OCI-M2 (cell line): ENCODE measurements around the gene SLC41A3.
"Not testable (repeated sequence)": the region's sequence is repeated elsewhere in the genome, so short reads cannot be mapped to it uniquely, and the experiment has no call there.

ENCODE experiments used
- DNase-seq: peaks from one replicate; lab custom pipeline; 2025; ENCODE audit not compliant: unreplicated experiment; lab: John Stamatoyannopoulos, UW

SLC41A3 gene

GRCh38 chr3:126083138-126083445, 832 bp downstream of the SLC41A3 start:
- DNase-seq: no peak

- no peak for DNase-seq
Observed at GRCh38 chr3:126082362-126083137, 1.4 kb downstream of the SLC41A3 start.

GRCh38 chr3:126081618-126082361, 2.1 kb downstream of the SLC41A3 start:
- DNase-seq: no peak

GRCh38 chr3:126080970-126081369, 3.0 kb downstream of the SLC41A3 start:
- no peak for DNase-seq

GRCh38 chr3:126078866-126079265, 5.1 kb downstream of the SLC41A3 start:
- DNase-seq: no peak

- no peak for DNase-seq
Observed at GRCh38 chr3:126077754-126078153, 6.2 kb downstream of the SLC41A3 start.

- no peak for DNase-seq
Observed at GRCh38 chr3:126076140-126076539, 7.8 kb downstream of the SLC41A3 start.

- no peak for DNase-seq
Observed at GRCh38 chr3:126070146-126070545, 13.8 kb downstream of the SLC41A3 start.

- DNase-seq: no peak
Observed at GRCh38 chr3:126067959-126068358, 16.0 kb downstream of the SLC41A3 start.

- DNase-seq: not testable (repeated sequence)
Observed at GRCh38 chr3:126066676-126067075, 17.2 kb downstream of the SLC41A3 start.

GRCh38 chr3:126065876-126066275, 18.0 kb downstream of the SLC41A3 start:
- DNase-seq: no peak

- no peak for DNase-seq
Observed at GRCh38 chr3:126064627-126065258, 19.2 kb downstream of the SLC41A3 start.

- DNase-seq: no peak
Observed at GRCh38 chr3:126063358-126063965, 20.5 kb downstream of the SLC41A3 start.

GRCh38 chr3:126061301-126062032, 22.5 kb downstream of the SLC41A3 start:
- no peak for DNase-seq

GRCh38 chr3:126060613-126061145, 23.2 kb downstream of the SLC41A3 start:
- no peak for DNase-seq

- DNase-seq: no peak
Observed at GRCh38 chr3:126058666-126059065, 25.3 kb downstream of the SLC41A3 start.

GRCh38 chr3:126057936-126058335, 26.0 kb downstream of the SLC41A3 start:
- no peak for DNase-seq

GRCh38 chr3:126057501-126057819, 26.5 kb downstream of the SLC41A3 start:
- no peak for DNase-seq

- no peak for DNase-seq
Observed at GRCh38 chr3:126056681-126057500, 27.0 kb downstream of the SLC41A3 start.

GRCh38 chr3:126056088-126056487, 27.8 kb downstream of the SLC41A3 start:
- DNase-seq: no peak
